Stimulated activated CD8-positive, alpha-beta memory T cell treated with anti-CD3 and anti-CD28 coated beads, Interleukin-15, amount 100 ng/mL, for 48 hours (primary cell): ENCODE results near the gene CCNT1.

Experiments
- DNase-seq, 2 donors: peaks; one replicate each; pipeline ENCODE4 v3.0.0-alpha.2; 2020; ENCODE audit warnings: low read depth in 2 of 2

CCNT1 gene

DNA sequence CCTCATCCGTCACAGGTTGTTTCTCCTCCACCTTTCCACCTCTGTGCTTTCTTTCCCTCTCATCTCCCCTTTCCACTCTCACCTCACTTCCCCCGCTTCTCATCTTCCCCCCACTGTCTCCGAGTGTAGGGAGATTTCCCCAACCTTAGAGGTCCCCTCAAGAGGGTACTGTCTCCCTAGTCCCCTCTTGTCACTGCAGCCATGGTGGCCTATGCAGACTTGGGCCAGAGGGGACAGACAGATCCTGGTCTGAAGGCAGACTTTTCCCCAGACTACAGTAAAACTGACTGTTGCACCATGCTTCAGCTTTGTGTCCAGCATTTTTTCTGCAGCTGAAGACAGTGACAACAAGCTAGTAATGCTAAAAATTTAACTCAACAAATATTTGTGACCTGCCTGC lies 75.7 kb downstream of the CCNT1 start:
- DNase-seq = no peak

DNA sequence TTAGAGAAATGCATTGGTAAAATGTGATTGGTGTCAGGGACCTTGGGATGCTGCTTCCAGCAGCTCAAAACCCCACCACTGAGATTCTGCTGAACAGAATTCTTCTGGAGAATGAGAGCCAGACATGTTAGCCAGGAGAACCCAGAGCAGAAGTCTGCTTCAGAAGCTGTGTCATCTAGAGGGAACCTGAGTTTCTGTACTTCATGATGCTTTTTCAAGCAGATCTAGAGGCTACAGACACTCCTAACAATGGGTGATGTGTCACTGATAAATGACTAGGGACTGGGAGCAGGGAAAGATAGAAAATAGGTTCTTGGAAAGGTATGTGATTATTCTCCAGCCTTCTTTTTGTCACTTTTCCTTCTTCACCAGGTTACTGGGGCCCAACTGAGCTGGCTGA lies 76.1 kb downstream of the CCNT1 start:
- DNase-seq = no peak
